ENCODE data around the gene GOT2. TPM values are rescaled to one million over a fixed set of nuclear protein-coding genes. Genes with fewer than 3 reads are reported as not detected.
"Not testable (repeated sequence)": the region's sequence is repeated elsewhere in the genome, so short reads cannot be mapped to it uniquely, and the experiment has no call there.

Gene GOT2
- 10 to 100 TPM; 52.1 to 58.4 (median 53.9) TPM for polyA plus RNA-seq (ENCODE audit: insufficient read depth in 1 of 5, insufficient read length in 5 of 5, low replicate concordance in 1 of 5)
- long read RNA-seq, donor 1, transcript GOT2-201 (10 exons, 2,462 nt): major isoform, 10 of 17 reads
- long read RNA-seq, donor 1, partial matches to known transcripts: 5 of 17 reads
- long read RNA-seq, donor 1, other reads (novel, unspliced or antisense): 0 of 17 reads
- long read RNA-seq, donor 2, transcript GOT2-201 (10 exons, 2,462 nt): major isoform, 9 of 9 reads
- long read RNA-seq, donor 2, partial matches to known transcripts: 0 of 9 reads
- long read RNA-seq, donor 2, other reads (novel, unspliced or antisense): 0 of 9 reads
- long read RNA-seq, donor 3, transcript GOT2-201 (10 exons, 2,462 nt): major isoform, 11 of 13 reads
- long read RNA-seq, donor 3, partial matches to known transcripts: 0 of 13 reads
- long read RNA-seq, donor 3, other reads (novel, unspliced or antisense): 0 of 13 reads
- long read RNA-seq, donor 4, transcript GOT2-201 (10 exons, 2,462 nt): major isoform, 12 of 12 reads
- long read RNA-seq, donor 4, partial matches to known transcripts: 0 of 12 reads
- long read RNA-seq, donor 4, other reads (novel, unspliced or antisense): 0 of 12 reads
- long read RNA-seq, donor 5, transcript GOT2-201 (10 exons, 2,462 nt): major isoform, 11 of 18 reads
- long read RNA-seq, donor 5, partial matches to known transcripts: 6 of 18 reads
- long read RNA-seq, donor 5, other reads (novel, unspliced or antisense): 0 of 18 reads
- long read RNA-seq, donor 6, transcript GOT2-201 (10 exons, 2,462 nt): major isoform, 14 of 17 reads
- long read RNA-seq, donor 6, partial matches to known transcripts: 0 of 17 reads
- long read RNA-seq, donor 6, other reads (novel, unspliced or antisense): 0 of 17 reads
- long read RNA-seq, donor 7, partial matches to known transcripts: 0 of 3 reads
- long read RNA-seq, donor 7, other reads (novel, unspliced or antisense): 0 of 3 reads
- long read RNA-seq, donor 8, transcript GOT2-201 (10 exons, 2,462 nt): major isoform, 5 of 5 reads
- long read RNA-seq, donor 8, partial matches to known transcripts: 0 of 5 reads
- long read RNA-seq, donor 8, other reads (novel, unspliced or antisense): 0 of 5 reads

DNA sequence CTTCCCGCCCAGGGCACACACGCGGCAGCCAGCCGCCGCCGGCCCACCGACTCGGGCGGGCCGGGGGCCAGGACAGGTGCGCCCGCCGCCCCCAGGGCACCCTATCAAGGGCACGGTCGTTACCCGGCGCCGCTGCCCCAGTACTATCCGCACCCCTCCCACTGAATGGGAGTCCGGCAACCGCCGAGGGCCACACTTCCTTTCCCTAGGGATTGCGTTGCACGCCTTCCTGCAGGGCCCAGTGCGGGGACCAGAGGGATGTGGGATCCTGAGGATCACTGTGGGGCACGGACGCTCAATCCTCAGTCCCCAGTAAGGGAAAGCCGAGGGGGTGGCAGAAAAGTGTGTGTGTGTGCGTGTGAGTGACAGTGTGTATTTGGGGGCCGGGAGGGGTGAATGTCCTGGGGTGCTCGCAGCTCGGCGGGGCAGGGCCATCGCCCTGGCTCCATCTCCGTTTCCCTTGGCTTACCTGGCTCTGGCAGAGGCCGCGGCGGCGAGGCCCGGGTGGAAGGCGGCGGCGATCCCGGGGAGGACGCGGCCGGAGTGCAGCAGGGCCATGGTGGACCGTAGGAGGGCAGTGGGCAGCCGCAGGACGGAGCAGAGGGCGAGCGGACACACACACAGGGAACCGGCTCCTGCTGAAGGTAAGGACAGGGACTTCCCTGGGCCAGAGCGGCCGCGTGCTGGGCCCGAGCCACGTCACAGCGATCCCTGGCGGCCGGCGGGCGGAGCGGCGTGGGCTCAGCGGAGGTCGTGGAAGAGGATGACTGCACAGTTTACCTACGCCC, at the start of gene GOT2:
GOT2 (minus strand) TSS at position 646 of the 788 bp plus-strand sequence; CDS start at position 558, 88 bp downstream.
- DNase-seq: peak; percentile 69 to 76

- DNase-seq: not testable (repeated sequence)
Measured at GRCh38 chr16:58779291-58779690, 45.2 kb upstream of the GOT2 start.

DNA sequence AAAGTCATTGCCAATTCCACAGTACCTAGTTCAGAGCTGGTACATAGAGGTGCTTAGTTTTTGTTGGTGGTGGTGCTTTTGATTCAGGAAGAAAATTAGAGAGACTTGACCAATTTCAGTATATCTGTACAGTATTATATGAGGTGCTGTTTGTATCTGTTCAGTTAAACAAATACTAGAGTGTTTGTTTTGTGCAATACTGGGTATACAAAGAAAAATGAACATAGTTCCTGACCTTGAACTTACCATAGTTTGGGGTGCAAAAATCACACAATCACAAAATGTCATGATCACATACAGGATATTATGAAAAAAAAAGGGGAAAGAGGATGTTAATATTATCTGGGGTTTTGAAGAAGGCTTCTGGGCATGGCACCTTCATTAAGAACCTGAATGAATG, 39.8 kb upstream of the GOT2 start:
- DNase-seq: no peak

- DNase-seq: no peak
Measured at GRCh38 chr16:58768145-58768544, 34.0 kb upstream of the GOT2 start.

- no peak for DNase-seq
Measured at GRCh38 chr16:58767581-58767980, 33.5 kb upstream of the GOT2 start.

DNA sequence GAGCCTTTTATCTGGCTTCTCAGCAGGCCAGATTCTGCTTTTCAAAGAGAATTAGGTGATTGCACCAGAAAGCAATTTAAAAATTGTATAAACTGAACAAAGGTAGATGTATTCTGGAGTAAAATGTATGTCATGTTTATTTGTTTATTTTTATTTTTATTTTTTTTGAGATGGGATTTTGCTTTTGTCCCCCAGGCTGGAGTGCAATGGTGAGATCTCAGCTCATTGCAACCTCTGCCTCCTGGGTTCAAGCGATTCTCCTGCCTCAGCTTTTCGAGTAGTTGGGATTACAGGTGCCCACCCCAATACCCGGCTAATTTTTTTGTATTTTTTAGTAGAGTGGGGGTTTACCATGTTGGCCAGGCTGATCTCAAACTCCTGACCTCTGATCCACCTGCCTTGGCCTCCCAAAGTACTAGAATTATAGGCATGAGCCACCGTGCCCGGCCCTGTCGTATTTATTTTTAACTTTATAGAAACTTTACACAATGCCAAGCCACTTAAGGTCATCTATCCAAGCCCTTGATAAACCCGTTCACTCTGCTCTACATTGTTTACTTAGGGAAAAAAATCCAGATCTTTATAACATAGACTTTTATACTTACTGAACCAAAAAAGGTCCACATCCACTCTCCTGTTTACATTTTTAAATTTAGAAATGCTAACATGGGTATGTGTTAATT, 22.7 kb upstream of the GOT2 start:
- no peak for DNase-seq

- peak; percentile 34 to 59 for DNase-seq
Measured at GRCh38 chr16:58755989-58756649, 22.0 kb upstream of the GOT2 start.

- no peak for DNase-seq
Measured at GRCh38 chr16:58753711-58754134, 19.6 kb upstream of the GOT2 start.

DNA sequence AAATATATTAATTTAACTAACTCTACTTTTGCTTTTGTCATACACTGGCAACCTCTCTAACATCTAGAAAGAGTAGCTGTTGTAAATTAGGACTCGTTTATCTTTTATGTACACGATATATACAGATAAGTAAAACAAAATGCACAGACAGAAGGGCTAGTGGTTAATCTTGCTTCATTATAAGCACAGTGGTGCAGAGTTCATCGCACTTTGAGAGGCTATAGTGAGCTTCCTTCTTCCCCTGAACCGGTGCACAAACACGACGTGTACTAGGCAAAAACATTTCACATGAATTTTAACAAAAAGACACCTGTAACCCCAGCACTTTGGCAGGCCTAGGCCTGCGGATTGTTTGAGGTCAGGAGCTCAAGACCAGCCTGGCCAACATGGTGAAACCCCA, 10.4 kb upstream of the GOT2 start:
- no peak for DNase-seq

DNA sequence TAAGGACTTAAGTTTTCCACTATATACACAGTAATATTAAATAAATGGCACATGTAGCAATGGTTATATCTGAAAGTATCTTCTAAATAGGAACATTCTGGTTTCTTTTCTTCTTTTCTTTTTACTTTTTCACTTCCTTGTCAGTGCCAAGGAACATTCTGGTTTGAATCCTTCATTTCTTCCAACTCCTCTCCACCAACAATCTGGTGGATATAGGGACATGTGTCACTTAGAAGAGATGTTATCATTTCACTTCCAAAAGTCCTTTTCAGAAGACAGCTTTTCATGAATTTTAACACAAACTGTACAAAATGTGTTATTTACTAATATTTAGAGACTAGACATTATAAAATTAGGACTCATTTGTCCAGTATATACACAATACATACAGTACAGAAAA, 7.9 kb upstream of the GOT2 start:
- DNase-seq: no peak

DNA sequence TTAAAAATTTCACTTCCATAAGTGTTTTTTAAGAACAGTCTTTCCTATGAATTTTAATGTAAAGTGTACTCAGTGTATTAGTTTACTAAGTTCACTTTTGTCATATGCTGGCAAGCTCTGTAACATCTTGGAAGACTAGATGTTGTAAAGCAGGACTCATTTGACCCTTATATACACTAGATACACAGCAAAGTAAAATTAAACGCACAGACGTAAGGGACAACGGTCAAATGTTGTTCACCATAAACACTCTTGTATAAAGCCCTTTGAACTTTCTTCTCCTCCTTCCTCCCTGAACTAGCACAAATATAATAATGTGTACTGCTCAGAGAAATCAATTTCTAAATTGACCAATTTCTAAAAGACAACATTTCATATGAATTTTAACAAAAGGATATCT, 7.0 kb upstream of the GOT2 start:
- no peak for DNase-seq

GRCh38 chr16:58738672-58739296, 4.7 kb upstream of the GOT2 start:
- DNase-seq: no peak

DNA sequence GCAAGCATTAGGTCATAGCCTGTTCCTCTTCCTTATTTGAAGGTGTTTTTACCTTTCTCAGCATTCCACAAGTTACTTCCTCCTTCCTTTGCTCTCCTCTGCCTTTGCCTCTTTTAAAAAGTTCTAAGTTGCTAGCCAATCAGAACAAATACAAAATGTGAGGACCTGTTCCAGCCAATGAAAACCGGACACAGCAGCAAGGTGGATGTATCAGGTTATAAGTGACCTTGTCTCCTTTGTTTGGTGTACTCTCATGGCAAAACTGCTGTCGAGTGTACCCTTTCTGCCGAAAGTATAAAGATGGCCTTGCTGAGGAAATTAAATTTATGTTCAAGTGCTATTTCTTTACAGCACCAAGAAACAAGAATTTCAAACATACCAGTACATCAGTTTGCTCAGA, 2.2 kb upstream of the GOT2 start:
- DNase-seq: not testable (repeated sequence)

GRCh38 chr16:58734459-58734787, 307 bp upstream of the GOT2 start:
- no peak for DNase-seq

GRCh38 chr16:58733248-58733670, 857 bp downstream of the GOT2 start:
- DNase-seq: no peak

GRCh38 chr16:58732545-58733247, 1.4 kb downstream of the GOT2 start:
- DNase-seq: no peak

DNA sequence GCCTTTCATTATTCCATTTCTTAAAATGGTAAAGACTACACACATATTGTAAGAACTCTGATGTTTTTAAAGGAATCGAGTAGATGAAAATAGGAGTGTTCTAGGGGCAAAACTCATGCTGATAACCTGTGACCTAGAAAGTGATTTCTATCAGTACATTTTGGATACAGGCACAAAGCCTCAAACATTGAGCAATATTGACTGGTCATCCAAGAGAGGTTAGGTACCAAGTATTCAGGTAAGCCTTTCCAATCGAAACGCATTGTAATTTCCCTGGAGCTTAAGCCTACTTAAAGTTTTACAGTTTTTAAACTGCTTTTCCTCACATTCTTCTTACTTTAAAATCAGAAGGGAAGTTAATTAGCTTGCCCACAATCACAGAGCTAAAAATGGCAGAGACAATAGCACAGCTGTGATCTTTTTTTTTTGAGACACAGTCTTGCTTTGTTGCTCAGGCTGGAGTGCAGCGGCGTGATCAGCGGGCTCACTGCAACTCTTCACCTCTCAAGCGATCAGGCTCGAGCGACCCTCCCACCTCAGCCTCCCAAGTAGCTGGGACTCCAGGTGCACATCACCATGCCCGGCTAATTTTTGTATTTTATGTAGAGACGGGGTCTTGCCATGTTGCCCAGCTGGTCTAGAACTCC, 3.3 kb downstream of the GOT2 start:
- no peak for DNase-seq

- no peak for DNase-seq
Measured at GRCh38 chr16:58727796-58728568, 6.1 kb downstream of the GOT2 start.
